Trophoblast cell (in vitro differentiated cells and primary cell): Measurements from ENCODE around the gene POLR3E.

Source experiments
- DNase-seq, 2 donors: peaks; one replicate each; pipeline ENCODE4 v3.0.0-alpha.2; 2016
- H2AFZ ChIP-seq: 2 replicates; pipeline ENCODE4 v1.6.1; 2013; ENCODE audit warnings: low read length, moderate library complexity, mild to moderate bottlenecking; ENCODE audit not compliant: insufficient read depth, poor library complexity
- H2AK5ac ChIP-seq: 2 replicates; pipeline ENCODE4 v1.6.1; 2013; ENCODE audit warnings: mild to moderate bottlenecking, low read length
- H2BK120ac ChIP-seq: 2 replicates; pipeline ENCODE4 v1.6.1; 2013; ENCODE audit warnings: low read length, mild to moderate bottlenecking, moderate library complexity; ENCODE audit not compliant: insufficient read depth, poor library complexity
- H2BK12ac ChIP-seq: 2 replicates; pipeline ENCODE4 v1.6.1; 2013; ENCODE audit warnings: mild to moderate bottlenecking, low read length, moderate library complexity
- H2BK5ac ChIP-seq: 2 replicates; pipeline ENCODE4 v1.6.1; 2013; ENCODE audit warnings: low read length, low read depth, moderate library complexity, mild to moderate bottlenecking; ENCODE audit not compliant: poor library complexity
- H3K14ac ChIP-seq: 2 replicates; pipeline ENCODE4 v1.6.1; 2013; ENCODE audit warnings: mild to moderate bottlenecking, low read length
- H3K18ac ChIP-seq: 2 replicates; pipeline ENCODE4 v1.6.1; 2013; ENCODE audit warnings: mild to moderate bottlenecking, low read length
- H3K23ac ChIP-seq: 2 replicates; pipeline ENCODE4 v1.6.1; 2013; ENCODE audit warnings: low read length
- H3K27ac ChIP-seq: 2 replicates; pipeline ENCODE4 v1.5.1; 2013; ENCODE audit warnings: low read depth, mild to moderate bottlenecking, inconsistent platforms, low read length, moderate library complexity
- H3K27me3 ChIP-seq: 2 replicates; pipeline ENCODE4 v1.6.1; 2013; ENCODE audit warnings: inconsistent platforms, mild to moderate bottlenecking, low read length, moderate library complexity; ENCODE audit not compliant: insufficient read depth
- H3K36me3 ChIP-seq, 2 experiments: 1 replicate in 1 of 2; 2 replicates in 1 of 2; pipeline ENCODE4 v1.6.1; 2013; ENCODE audit warnings: low read length in 2 of 2, mild to moderate bottlenecking in 2 of 2, moderate library complexity in 1 of 2; ENCODE audit not compliant: insufficient read depth in 2 of 2, control insufficient read depth in 1 of 2
- H3K4ac ChIP-seq: 2 replicates; pipeline ENCODE4 v1.6.1; 2013; ENCODE audit warnings: low read depth, mild to moderate bottlenecking, low read length, moderate library complexity
- H3K4me1 ChIP-seq, 2 experiments: 1 replicate in 1 of 2; 2 replicates in 1 of 2; pipeline ENCODE4 v1.6.1; 2013; ENCODE audit warnings: low read length in 2 of 2, mild to moderate bottlenecking in 2 of 2, moderate library complexity in 1 of 2; ENCODE audit not compliant: insufficient read depth in 2 of 2, control insufficient read depth in 1 of 2
- H3K4me2 ChIP-seq: 2 replicates; pipeline ENCODE4 v1.6.1; 2013; ENCODE audit warnings: inconsistent platforms, mild to moderate bottlenecking, low read length, moderate library complexity
- H3K4me3 ChIP-seq: 2 replicates; pipeline ENCODE4 v1.5.1; 2013; ENCODE audit warnings: mild to moderate bottlenecking, low read depth, low read length, inconsistent platforms
- H3K79me1 ChIP-seq: one replicate; pipeline ENCODE4 v1.6.1; 2013; ENCODE audit warnings: low read length
- H3K79me2 ChIP-seq: 2 replicates; pipeline ENCODE4 v1.6.1; 2013; ENCODE audit warnings: low read length, mild to moderate bottlenecking; ENCODE audit not compliant: control insufficient read depth, insufficient read depth, poor library complexity
- H3K9ac ChIP-seq: 2 replicates; pipeline ENCODE4 v1.6.1; 2013; ENCODE audit warnings: mild to moderate bottlenecking, low read length
- H3K9me3 ChIP-seq: 2 replicates; pipeline ENCODE4 v1.6.1; 2013; ENCODE audit warnings: low read depth, mild to moderate bottlenecking, control low read depth, inconsistent platforms, low read length; ENCODE audit not compliant: insufficient read depth
- H4K12ac ChIP-seq: 2 replicates; pipeline ENCODE4 v1.6.1; 2013; ENCODE audit warnings: low read depth, mild to moderate bottlenecking, low read length, moderate library complexity
- H4K8ac ChIP-seq: 2 replicates; pipeline ENCODE4 v1.6.1; 2013; ENCODE audit warnings: low read depth, mild to moderate bottlenecking, low read length, moderate library complexity
- H4K91ac ChIP-seq: one replicate; pipeline ENCODE4 v1.6.1; 2013; ENCODE audit warnings: low read depth, mild to moderate bottlenecking, low read length, moderate library complexity
- WGBS: extraction: QIAGEN DNeasy Blood & Tissue Kit; methylation state at CpG from one replicate; pipeline ENCODE4 v1.1.7; 2013; ENCODE audit warnings: missing lambda C conversion rate; ENCODE audit not compliant: insufficient read length, insufficient coverage; ENCODE audit errors: extremely low coverage; 5-methylcytosine and 5-hydroxymethylcytosine counted together

Gene POLR3E

DNA sequence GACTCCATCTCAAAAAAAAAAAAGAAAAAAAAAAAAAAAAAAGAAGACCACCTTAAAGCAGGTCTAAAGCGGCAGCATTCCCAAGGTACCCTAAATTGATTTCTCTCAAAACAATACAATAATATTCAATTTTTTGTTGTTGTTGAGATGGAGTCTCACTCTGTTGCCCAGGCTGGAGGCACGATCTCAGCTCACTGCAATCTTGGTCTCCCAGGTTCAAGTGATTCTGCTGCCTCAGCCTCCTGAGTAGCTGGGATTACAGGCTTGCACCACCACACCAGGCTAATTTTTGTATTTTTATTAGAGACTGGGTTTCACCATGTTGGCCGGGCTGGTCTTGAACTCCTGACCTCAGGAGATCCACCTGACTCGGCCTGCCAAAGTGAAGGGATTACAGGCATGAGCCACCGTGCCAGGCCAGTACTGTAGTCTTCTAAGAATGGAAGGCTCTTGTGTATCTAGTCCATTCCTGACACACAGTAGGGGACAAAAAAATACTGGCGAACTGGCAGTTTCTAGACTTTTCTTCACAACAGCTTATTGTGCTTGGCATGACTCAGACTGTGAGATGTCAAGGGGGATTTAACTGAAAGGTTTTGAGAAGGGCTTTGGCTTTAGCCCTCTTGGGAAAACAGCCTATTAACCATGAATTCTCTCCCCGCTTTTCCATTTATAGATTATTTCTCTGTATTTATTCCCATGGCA is 59.9 kb downstream of the POLR3E start:
- WGBS, result no CpG with 5 or more reads among the region's 7 CpGs

DNA sequence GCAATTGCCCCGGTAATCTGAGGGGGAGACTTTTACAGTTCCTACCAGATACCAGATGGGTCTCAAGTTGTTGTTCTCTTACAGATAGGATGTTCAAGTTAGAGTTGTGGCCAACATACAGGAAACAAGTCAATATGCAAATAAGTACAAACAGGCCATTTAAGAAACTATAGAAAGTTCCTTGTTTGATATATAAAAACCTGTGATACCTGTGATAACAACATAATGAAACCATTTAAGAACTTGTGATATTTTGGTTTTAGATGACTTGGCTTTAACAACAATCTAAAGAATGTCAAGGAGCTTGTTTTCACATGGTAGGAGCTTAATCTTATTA is 60.4 kb downstream of the POLR3E start:
- Histone ChIP-seq H4K8ac (no peak overlapping the region), H3K27me3 (no peaks in the 10 kb centered on the region), H4K12ac (no peak overlapping the region), H3K4me3 (no peak overlapping the region), H3K14ac (no peak overlapping the region), H2AFZ (no peak overlapping the region), H3K79me1 (peaks cover 3% of the 10 kb centered on the region), H3K9ac (no peak overlapping the region), H3K9me3 (no peaks in the 10 kb centered on the region), H3K4ac (no peak overlapping the region), H3K23ac (no peak overlapping the region), H3K4me1 (peaks cover 0 to 5% of the 10 kb centered on the region in 2 experiments), H2AK5ac (no peak overlapping the region), H3K79me2 (no peaks in the 10 kb centered on the region), H3K27ac (peak overlapping the region; percentile 17), H3K4me2 (no peak overlapping the region), H2BK12ac (no peak overlapping the region), H2BK120ac (no peak overlapping the region), H3K18ac (no peak overlapping the region), H4K91ac (no peak overlapping the region), H2BK5ac (no peak overlapping the region), H3K36me3 (peaks cover 2 to 5% of the 10 kb centered on the region in 2 experiments)
- WGBS, result no CpG with 5 or more reads among the region's 1 CpG
- no peak for DNase-seq

More for the DNA sequence above, 59.9 kb downstream of the POLR3E start:
- Histone ChIP-seq H2BK120ac (no peak overlapping the region), H3K4me2 (no peak overlapping the region), H3K79me1 (peaks cover 4% of the 10 kb centered on the region), H2AFZ (no peak overlapping the region), H4K91ac (no peak overlapping the region), H3K79me2 (no peaks in the 10 kb centered on the region), H3K36me3 (peaks cover 3 to 4% of the 10 kb centered on the region in 2 experiments), H4K12ac (no peak overlapping the region), H3K9me3 (no peaks in the 10 kb centered on the region), H3K27ac (peak overlapping the region; percentile 17), H3K4ac (peak overlapping the region; percentile 82), H4K8ac (no peak overlapping the region), H2AK5ac (no peak overlapping the region), H3K23ac (no peak overlapping the region), H2BK5ac (peak overlapping the region; percentile 34), H3K4me3 (no peak overlapping the region), H2BK12ac (no peak overlapping the region), H3K14ac (no peak overlapping the region), H3K27me3 (no peaks in the 10 kb centered on the region), H3K9ac (no peak overlapping the region), H3K4me1 (peaks cover 0 to 5% of the 10 kb centered on the region in 2 experiments), H3K18ac (peak overlapping the region; percentile 46)
- no peak for DNase-seq

DNA sequence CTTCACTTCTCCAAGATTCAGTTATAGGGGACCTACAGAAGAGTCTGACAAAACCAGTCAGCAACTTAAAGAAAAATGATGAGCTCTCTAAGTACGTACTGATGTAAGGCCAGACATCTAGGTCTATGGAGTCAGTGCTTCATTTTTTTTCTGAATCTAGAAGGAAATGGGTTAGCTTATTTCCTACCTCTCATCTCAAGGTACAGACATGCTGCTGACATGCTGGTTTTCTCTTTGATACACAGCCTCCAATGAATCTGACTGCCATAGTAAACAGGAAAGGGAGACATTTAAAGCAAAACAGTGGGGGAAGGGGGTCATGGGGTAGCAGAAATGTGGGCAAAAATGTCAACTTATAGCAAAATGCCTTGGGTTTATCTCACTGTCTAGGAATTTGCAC is 60.8 kb downstream of the POLR3E start:
- no peak overlapping the region for H2BK120ac ChIP-seq
- H4K91ac ChIP-seq, result no peak overlapping the region
- H2AFZ ChIP-seq, result no peak overlapping the region
- H3K36me3 ChIP-seq, result peaks cover 4 to 9% of the 10 kb centered on the region in 2 experiments
- H2BK12ac ChIP-seq, result no peak overlapping the region
- no peaks in the 10 kb centered on the region for H3K9me3 ChIP-seq
- H3K4me1 ChIP-seq, result peaks cover 0 to 5% of the 10 kb centered on the region in 2 experiments
- WGBS, result no CpG with 5 or more reads among the region's 1 CpG
- no peak overlapping the region for H3K9ac ChIP-seq
- H4K8ac ChIP-seq, result no peak overlapping the region
- H3K14ac ChIP-seq, result no peak overlapping the region
- peaks cover 3% of the 10 kb centered on the region for H3K79me1 ChIP-seq
- H3K18ac ChIP-seq, result no peak overlapping the region
- no peak overlapping the region for H3K4me3 ChIP-seq
- H3K27me3 ChIP-seq, result no peaks in the 10 kb centered on the region
- H3K23ac ChIP-seq, result no peak overlapping the region
- H2AK5ac ChIP-seq, result no peak overlapping the region
- H3K4me2 ChIP-seq, result no peak overlapping the region
- no peak overlapping the region for H4K12ac ChIP-seq
- peak overlapping the region; percentile 90 for H3K27ac ChIP-seq
- peak in 1 of 2 donors; percentile 37 for DNase-seq
- no peak overlapping the region for H2BK5ac ChIP-seq
- H3K4ac ChIP-seq, result no peak overlapping the region
- no peaks in the 10 kb centered on the region for H3K79me2 ChIP-seq

DNA sequence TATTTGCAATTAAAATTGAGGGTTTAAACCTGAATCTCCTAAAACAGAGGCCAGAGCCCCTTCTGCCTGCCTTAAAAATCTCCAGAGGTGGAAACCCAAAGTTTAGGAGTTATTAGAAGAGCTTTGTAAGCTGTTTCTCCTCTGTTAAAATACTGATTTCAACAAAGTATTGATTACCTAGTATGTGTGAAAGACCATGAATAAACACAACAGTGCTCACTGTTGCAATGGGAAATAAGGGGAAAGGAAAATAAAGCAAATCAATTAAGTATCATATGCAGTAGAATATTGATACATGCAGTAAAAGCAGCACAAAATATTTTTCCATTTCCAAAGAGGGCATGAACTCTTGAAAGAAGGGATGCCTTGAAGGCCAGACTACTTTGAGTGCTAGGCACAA is 62.5 kb downstream of the POLR3E start:
- Histone ChIP-seq H2AFZ (no peak overlapping the region), H3K27me3 (no peaks in the 10 kb centered on the region), H3K79me1 (no peaks in the 10 kb centered on the region), H3K4me3 (no peak overlapping the region), H4K8ac (no peak overlapping the region), H3K79me2 (no peaks in the 10 kb centered on the region), H2BK120ac (no peak overlapping the region), H3K23ac (no peak overlapping the region), H3K27ac (no peak overlapping the region), H2AK5ac (no peak overlapping the region), H4K91ac (no peak overlapping the region), H3K14ac (no peak overlapping the region), H3K4me2 (no peak overlapping the region), H3K9ac (no peak overlapping the region), H3K36me3 (peaks cover 12 to 14% of the 10 kb centered on the region in 2 experiments), H3K4me1 (peaks cover 0 to 1% of the 10 kb centered on the region in 2 experiments), H2BK12ac (no peak overlapping the region), H3K18ac (no peak overlapping the region), H2BK5ac (no peak overlapping the region), H3K9me3 (no peaks in the 10 kb centered on the region), H3K4ac (no peak overlapping the region), H4K12ac (no peak overlapping the region)
- no peak for DNase-seq
